ENCODE results near the gene RRP12.

RRP12 gene

DNA sequence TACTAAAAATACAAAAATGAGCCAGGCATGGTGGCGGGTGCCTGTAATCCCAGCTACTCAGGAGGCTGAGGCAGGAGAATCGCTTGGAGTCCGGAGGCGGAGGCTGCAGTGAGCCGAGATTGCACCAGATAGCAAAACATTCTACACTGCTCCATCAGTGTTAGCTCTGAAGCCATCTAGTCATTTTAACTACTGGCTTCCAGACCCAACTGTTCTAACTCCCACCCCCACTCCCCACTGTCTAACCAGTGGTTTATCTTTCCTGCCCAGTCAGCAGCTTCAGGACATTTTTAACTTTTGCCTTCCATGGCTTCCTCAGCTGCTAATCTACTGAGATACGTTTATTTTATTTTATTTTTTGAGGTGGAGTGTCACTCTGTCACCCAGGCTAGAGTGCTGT lies 88.2 kb downstream of the RRP12 start:
- DNase-seq: no peak

DNA sequence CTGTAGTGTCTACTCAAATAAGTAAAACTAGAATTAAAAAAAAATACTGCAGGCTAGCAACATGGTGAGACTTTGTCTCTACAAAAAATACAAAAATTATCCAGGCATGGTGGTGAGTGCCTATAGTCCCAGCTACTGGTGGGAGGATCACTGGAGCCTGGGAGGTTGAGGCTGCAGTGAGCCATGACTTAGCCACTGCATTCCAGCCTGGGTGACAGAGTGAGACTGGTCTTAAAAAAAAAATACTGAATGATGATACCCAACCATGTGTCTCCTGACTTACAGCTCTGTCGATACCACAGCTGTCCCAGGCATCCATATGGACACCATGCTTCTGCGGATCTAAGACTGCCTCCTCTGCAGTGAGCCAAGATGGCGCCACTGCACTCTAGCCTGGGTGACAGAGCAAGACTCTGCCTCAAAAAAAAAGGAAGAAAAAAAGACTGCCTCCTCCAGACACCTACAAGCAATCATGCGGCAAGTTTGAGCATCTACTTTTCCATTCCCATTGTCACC lies 90.0 kb downstream of the RRP12 start:
- no peak for DNase-seq

DNA sequence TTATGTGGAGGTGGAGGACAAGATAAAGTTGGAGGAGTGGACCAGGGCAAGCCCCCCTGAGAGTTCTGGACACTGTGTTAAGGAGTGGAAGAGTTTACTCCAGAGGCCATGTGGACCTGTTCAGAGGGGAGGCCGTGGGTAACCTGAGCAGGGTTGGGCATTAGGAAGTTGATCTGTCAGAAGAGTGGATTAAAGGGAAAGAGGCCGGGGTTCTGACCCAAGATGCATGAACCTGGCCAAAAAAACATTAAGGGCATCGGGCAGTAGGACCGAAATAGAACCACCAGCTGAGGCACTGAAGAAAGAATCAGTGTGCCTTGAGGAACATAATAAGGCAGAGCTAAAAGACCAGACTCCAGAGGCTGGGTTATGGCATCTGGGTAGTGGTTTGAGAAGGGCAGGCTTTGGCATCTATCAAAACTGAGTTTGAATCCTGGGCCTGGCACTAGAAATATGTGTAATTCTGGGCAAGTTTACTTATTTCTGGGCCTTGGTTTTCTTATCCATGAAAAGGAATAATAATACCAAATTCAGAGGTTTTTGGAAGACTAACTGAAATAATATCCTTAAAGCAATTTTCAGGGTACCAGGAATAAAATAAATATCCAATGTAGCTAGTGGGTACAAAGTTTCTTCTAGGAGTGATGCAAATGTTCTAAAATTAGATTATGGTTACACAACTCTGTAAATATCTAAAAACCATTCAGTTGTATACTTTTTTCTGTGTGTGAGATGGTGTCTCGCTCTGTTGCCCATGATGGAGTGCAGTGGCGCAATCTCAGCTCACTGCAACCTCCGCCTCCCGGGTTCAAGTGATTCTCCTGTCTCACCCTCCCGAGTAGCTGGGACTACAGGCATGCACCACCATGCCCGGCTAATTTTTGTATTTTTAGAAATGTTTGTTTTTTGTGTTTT lies 93.0 kb downstream of the RRP12 start:
- no peak for DNase-seq

DNA sequence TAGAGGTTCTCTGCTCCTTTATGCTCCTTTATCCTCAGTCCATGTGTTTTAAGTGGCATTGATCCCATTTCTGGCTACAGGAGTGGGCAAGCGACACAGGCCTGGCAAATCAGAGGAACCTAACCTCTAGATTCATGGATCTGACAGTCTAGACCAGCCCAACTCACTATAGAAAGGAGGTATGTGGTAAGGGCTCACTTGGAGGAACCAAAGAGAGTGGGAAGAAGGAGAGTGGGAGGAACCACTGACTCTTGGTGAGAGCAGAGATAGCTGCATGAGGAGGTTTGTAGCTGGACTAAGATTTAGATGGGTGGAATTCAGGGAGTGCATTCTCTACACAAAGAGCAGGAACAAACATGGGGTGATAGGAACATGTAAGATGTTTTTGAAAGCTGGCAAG lies 93.7 kb downstream of the RRP12 start:
- DNase-seq: no peak

Measured in C1 segment of cervical spinal cord (tissue), 14 donors.